HepG2 (cell line): ENCODE data around the gene USP2. TPM values are rescaled to one million over a fixed set of nuclear protein-coding genes. Genes with fewer than 3 reads are reported as not detected.
A peak's percentile ranks its signal among the peaks of the same experiment; 100 is the strongest.

Source experiments
- CHCHD3 ChIP-seq: sonication (generic); formaldehyde crosslinking; IDR thresholded peaks from 2 replicates; pipeline ENCODE4 v1.8.0; 2022; ENCODE audit warnings: mild to moderate bottlenecking, missing genetic modification reagents, moderate library complexity
- FIP1L1 ChIP-seq: fragments of 200-400 bp; formaldehyde crosslinking; IDR thresholded peaks from 2 replicates; pipeline ENCODE4 v1.6.1; 2018; ENCODE audit warnings: low read depth, mild to moderate bottlenecking, low read length, moderate library complexity, borderline replicate concordance; ENCODE audit not compliant: insufficient read depth
- GATA4 ChIP-seq: sonication (generic); IDR thresholded peaks from 2 replicates; pipeline ENCODE4 v1.6.1; 2016; ENCODE audit warnings: antibody characterized with exemption, low read depth, borderline replicate concordance
- GFI1 ChIP-seq: sonication (generic); formaldehyde crosslinking; IDR thresholded peaks from 2 replicates; pipeline ENCODE4 v1.5.0; 2020; ENCODE audit warnings: missing genetic modification reagents, mild to moderate bottlenecking, borderline replicate concordance
- HES4 ChIP-seq: sonication (generic); formaldehyde crosslinking; IDR thresholded peaks from 2 replicates; pipeline ENCODE4 v1.9.0; 2021; ENCODE audit warnings: mild to moderate bottlenecking, missing genetic modification reagents, borderline replicate concordance
- POLR2G ChIP-seq: fragments of 200-400 bp; formaldehyde crosslinking; IDR thresholded peaks from 2 replicates; pipeline ENCODE4 v1.6.1; 2018; ENCODE audit warnings: mild to moderate bottlenecking, low read depth, low read length, moderate library complexity
- THAP8 ChIP-seq: sonication (generic); formaldehyde crosslinking; IDR thresholded peaks from 2 replicates; pipeline ENCODE4 v1.5.1; 2020; ENCODE audit warnings: missing genetic modification reagents, mild to moderate bottlenecking, borderline replicate concordance
- XRCC5 ChIP-seq: fragments of 200-400 bp; formaldehyde crosslinking; optimal IDR thresholded peaks from 2 replicates; pipeline ENCODE3; 2017; ENCODE audit warnings: mild to moderate bottlenecking, low read length
- ZFP36L1 ChIP-seq: sonication (generic); formaldehyde crosslinking; IDR thresholded peaks from 2 replicates; pipeline ENCODE4 v1.8.0; 2022; ENCODE audit warnings: mild to moderate bottlenecking, missing genetic modification reagents, moderate library complexity
- ZNF296 ChIP-seq: sonication (generic); formaldehyde crosslinking; conservative IDR thresholded peaks from 2 replicates; pipeline ENCODE4 v1.5.0; 2020; ENCODE audit warnings: mild to moderate bottlenecking, missing genetic modification reagents
- ZNF761 ChIP-seq: sonication (generic); formaldehyde crosslinking; conservative IDR thresholded peaks from 2 replicates; pipeline ENCODE4 v1.4.0; 2020; ENCODE audit warnings: mild to moderate bottlenecking, missing genetic modification reagents
- polyA plus RNA-seq, 8 experiments: library from polyadenylated mRNA; depleted of rRNA in 3 of 8; stranded (reverse) in 7 of 8; unstranded in 1 of 8; fragments of >200 nt; fragmentation: Illumina TruSeq in 4 of 8; extraction: Trizol in 4 of 8; gene quantifications; 2 replicates each; pipeline versions ENCODE4 v1.2.1 to v1.2.3, GENCODE V29; 2011 to 2016; ENCODE audit warnings: low read depth in 4 of 8, missing spikeins in 1 of 8, mixed read lengths in 1 of 8; ENCODE audit not compliant: insufficient read depth in 1 of 8
- total RNA-seq, 5 experiments: library from RNA; depleted of rRNA; stranded (reverse); fragments of >200 nt; fragmentation: Illumina TruSeq; extraction: Trizol; gene quantifications; 2 replicates each; pipeline ENCODE4 v1.2.3, GENCODE V29; 2016; ENCODE audit warnings: low read depth in 1 of 5
- TF ChIP-seq, protein P1 (sequence below): sonication (generic); formaldehyde crosslinking; conservative IDR thresholded peaks from 2 replicates; pipeline ENCODE4 v1.8.0; 2022; ENCODE audit warnings: low read depth, missing genetic modification reagents
- TF ChIP-seq, protein P2 (sequence below): sonication (generic); formaldehyde crosslinking; IDR thresholded peaks from 2 replicates; pipeline ENCODE4 v1.8.0; 2022; ENCODE audit warnings: low read depth, missing genetic modification reagents
- TF ChIP-seq, protein P3 (sequence below), 2 experiments: sonication (generic) in 1 of 2; formaldehyde crosslinking in 1 of 2; IDR thresholded peaks; 2 replicates each; pipeline versions ENCODE4 v1.4.0 to v1.6.1; 2016 to 2020; ENCODE audit warnings: borderline replicate concordance in 1 of 2, low read depth in 1 of 2, mild to moderate bottlenecking in 1 of 2, missing genetic modification reagents in 1 of 2
- TF ChIP-seq, protein P4 (sequence below): IDR thresholded peaks from 2 replicates; pipeline ENCODE4 v1.6.1; 2016; ENCODE audit warnings: missing compliant biosample characterization, missing genetic modification reagents, borderline replicate concordance
- TF ChIP-seq, protein P5 (sequence below): sonication (generic); formaldehyde crosslinking; IDR thresholded peaks from 2 replicates; pipeline ENCODE4 v1.5.0; 2020; ENCODE audit warnings: mild to moderate bottlenecking, missing genetic modification reagents

Gene USP2
- total and polyA plus RNA-seq, 2 of the 13 experiments (the other 11 are each of a cell fraction or from before 2014, with no cell fraction given), result 2.5 to 6.0 TPM

DNA sequence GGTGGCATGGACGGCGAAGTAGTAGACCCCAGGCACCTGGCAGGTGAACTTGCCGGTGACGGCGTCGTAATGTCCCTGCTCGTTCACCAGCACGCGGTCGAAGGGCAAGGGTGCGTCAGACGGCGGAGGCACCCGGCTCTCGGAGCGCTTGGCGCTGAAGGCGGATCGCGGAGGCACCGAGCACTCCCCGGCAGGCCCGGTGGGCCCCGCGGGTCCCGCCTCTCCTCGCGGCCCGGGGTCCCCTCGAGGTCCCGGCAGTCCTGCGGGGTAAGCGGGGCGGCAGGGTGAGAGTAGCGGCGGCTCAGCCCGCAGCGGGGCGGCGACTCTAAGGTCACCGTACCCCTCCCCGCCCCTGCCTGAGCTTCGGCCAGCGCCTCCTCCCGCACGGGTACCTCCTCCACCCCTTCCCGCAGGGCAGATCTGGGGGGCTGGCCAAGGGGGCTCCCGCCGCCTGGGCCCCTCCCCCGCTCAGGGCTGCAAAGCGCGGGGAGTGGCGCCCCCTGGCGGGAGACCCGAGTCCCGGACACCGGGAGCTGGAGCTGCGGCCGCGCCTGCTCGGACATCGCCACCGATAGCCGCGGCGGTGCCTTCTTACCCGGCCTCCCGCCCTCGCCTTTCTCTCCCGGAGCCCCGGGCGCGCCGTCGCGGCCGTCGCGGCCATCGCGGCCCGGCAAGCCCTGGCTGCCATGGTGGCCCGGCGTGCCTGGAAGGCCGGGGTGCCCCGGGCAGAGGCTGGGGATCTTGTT lies 41.7 kb downstream of the USP2 start (continued):
- TF ChIP-seq, protein P1, sequence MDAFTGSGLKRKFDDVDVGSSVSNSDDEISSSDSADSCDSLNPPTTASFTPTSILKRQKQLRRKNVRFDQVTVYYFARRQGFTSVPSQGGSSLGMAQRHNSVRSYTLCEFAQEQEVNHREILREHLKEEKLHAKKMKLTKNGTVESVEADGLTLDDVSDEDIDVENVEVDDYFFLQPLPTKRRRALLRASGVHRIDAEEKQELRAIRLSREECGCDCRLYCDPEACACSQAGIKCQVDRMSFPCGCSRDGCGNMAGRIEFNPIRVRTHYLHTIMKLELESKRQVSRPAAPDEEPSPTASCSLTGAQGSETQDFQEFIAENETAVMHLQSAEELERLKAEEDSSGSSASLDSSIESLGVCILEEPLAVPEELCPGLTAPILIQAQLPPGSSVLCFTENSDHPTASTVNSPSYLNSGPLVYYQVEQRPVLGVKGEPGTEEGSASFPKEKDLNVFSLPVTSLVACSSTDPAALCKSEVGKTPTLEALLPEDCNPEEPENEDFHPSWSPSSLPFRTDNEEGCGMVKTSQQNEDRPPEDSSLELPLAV (CRISPR knock-in tag), result no peak
- TF ChIP-seq, protein P2, sequence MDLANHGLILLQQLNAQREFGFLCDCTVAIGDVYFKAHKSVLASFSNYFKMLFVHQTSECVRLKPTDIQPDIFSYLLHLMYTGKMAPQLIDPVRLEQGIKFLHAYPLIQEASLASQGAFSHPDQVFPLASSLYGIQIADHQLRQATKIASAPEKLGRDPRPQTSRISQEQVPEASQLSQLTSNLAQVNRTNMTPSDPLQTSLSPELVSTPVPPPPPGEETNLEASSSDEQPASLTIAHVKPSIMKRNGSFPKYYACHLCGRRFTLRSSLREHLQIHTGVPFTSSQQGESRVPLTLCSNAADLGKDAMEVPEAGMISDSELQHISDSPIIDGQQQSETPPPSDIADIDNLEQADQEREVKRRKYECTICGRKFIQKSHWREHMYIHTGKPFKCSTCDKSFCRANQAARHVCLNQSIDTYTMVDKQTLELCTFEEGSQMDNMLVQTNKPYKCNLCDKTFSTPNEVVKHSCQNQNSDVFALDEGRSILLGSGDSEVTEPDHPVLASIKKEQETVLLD (CRISPR knock-in tag), result no peak
- no peak for TF ChIP-seq ZFP36L1
- TF ChIP-seq, protein P3, sequence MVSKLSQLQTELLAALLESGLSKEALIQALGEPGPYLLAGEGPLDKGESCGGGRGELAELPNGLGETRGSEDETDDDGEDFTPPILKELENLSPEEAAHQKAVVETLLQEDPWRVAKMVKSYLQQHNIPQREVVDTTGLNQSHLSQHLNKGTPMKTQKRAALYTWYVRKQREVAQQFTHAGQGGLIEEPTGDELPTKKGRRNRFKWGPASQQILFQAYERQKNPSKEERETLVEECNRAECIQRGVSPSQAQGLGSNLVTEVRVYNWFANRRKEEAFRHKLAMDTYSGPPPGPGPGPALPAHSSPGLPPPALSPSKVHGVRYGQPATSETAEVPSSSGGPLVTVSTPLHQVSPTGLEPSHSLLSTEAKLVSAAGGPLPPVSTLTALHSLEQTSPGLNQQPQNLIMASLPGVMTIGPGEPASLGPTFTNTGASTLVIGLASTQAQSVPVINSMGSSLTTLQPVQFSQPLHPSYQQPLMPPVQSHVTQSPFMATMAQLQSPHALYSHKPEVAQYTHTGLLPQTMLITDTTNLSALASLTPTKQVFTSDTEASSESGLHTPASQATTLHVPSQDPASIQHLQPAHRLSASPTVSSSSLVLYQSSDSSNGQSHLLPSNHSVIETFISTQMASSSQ (IDR thresholded peaks at IDR 0.05; ENCODE audit: low read depth), result no peak
- TF ChIP-seq, protein P3 (CRISPR knock-in tag; IDR thresholded peaks at IDR 0.05; ENCODE audit: borderline replicate concordance), result no peak
- TF ChIP-seq, protein P4, sequence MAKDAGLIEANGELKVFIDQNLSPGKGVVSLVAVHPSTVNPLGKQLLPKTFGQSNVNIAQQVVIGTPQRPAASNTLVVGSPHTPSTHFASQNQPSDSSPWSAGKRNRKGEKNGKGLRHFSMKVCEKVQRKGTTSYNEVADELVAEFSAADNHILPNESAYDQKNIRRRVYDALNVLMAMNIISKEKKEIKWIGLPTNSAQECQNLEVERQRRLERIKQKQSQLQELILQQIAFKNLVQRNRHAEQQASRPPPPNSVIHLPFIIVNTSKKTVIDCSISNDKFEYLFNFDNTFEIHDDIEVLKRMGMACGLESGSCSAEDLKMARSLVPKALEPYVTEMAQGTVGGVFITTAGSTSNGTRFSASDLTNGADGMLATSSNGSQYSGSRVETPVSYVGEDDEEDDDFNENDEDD (CRISPR knock-in tag), result peak; percentile 59; the same call in 1 of the 2 replicates
- TF ChIP-seq FIP1L1, result no peak
- TF ChIP-seq HES4, result peak; percentile 16; the same call in 1 of the 2 replicates
- no peak for TF ChIP-seq THAP8 (CRISPR knock-in tag)
- peak; percentile 88 for TF ChIP-seq XRCC5
- TF ChIP-seq GATA4, result no peak
- no peak for TF ChIP-seq CHCHD3 (CRISPR knock-in tag)
- no peak for TF ChIP-seq GFI1 (CRISPR knock-in tag)
- TF ChIP-seq POLR2G, result no peak
- TF ChIP-seq ZNF761, result no peak
- TF ChIP-seq, protein P5, sequence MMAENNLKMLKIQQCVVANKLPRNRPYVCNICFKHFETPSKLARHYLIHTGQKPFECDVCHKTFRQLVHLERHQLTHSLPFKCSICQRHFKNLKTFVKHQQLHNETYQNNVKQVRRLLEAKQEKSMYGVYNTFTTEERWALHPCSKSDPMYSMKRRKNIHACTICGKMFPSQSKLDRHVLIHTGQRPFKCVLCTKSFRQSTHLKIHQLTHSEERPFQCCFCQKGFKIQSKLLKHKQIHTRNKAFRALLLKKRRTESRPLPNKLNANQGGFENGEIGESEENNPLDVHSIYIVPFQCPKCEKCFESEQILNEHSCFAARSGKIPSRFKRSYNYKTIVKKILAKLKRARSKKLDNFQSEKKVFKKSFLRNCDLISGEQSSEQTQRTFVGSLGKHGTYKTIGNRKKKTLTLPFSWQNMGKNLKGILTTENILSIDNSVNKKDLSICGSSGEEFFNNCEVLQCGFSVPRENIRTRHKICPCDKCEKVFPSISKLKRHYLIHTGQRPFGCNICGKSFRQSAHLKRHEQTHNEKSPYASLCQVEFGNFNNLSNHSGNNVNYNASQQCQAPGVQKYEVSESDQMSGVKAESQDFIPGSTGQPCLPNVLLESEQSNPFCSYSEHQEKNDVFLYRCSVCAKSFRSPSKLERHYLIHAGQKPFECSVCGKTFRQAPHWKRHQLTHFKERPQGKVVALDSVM (CRISPR knock-in tag), result peak; percentile 77
- TF ChIP-seq ZNF296 (CRISPR knock-in tag), result no peak
